GM21423 (cell line): ENCODE measurements around the gene OR10H1.
"Not testable (repeated sequence)": the region's sequence is repeated elsewhere in the genome, so short reads cannot be mapped to it uniquely, and the experiment has no call there.

ENCODE experiments used
- ATAC-seq: cut with Tn5 transposase; IDR thresholded peaks from one replicate; pipeline ENCODE4 v1.9.1; 2021; ENCODE audit warnings: mild to moderate bottlenecking, moderate library complexity; ENCODE audit not compliant: unreplicated experiment

Gene OR10H1

GRCh38 chr19:15829306-15829698, 13.8 kb upstream of the OR10H1 start:
- no peak for ATAC-seq

DNA sequence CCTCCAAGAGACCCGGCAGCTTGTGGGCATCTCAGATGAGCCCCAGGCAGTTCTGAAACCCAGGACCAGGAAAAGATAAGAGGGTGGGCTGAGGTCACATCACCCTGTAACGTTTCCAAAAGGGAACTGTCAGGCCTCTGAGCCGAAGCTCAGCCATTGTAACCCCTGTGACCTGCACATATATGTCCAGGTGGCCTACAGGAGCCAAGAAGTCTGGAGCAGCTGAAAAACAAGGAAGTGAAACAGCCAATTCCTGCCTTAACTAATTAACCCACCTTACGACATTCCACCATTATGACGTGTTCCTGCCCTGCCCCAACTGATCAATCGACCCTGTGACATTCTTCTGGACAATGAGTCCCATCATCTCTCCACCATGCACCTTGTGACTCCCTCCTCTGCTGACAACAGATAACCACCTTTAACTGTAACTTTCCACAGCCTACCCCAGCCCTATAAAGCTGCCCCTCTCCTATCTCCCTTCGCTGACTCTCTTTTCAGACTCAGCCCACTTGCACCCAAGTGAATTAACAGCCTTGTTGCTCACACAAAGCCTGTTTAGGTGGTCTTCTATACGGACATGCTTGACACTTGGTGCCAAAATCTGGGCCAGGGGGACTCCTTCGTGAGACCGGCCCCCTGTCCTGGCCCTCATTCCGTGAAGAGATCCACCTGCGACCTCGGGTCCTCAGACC, 13.3 kb upstream of the OR10H1 start:
- not testable (repeated sequence) for ATAC-seq

DNA sequence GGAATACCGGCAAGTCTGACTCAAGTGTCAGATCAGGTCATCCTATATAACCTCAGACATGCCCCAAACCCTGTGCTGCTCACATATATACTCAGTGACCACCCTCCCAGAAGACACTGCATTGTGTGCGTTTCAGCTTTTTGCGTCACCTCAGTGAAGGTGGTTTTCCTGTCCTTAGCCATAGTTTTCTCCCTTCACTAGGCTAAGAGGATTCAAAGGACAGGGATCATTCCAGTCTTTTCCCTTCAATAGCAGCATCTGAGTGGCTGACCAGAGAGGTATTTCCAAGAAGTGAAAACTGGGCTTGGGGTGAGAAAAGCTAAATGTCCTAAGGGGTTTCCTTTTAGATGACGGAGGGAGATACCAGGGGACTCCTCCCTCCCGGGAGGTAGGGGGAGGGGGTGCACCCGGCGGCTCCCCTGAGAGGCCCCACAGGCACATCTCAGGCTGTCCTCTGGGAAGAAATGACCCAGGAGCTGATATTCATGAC, 12.7 kb upstream of the OR10H1 start:
- ATAC-seq, result no peak

GRCh38 chr19:15825753-15826152, 10.3 kb upstream of the OR10H1 start:
- no peak for ATAC-seq

- ATAC-seq, result no peak
These were observed 5.2 kb upstream of the OR10H1 start for GRCh38 chr19:15820646-15821045.

DNA sequence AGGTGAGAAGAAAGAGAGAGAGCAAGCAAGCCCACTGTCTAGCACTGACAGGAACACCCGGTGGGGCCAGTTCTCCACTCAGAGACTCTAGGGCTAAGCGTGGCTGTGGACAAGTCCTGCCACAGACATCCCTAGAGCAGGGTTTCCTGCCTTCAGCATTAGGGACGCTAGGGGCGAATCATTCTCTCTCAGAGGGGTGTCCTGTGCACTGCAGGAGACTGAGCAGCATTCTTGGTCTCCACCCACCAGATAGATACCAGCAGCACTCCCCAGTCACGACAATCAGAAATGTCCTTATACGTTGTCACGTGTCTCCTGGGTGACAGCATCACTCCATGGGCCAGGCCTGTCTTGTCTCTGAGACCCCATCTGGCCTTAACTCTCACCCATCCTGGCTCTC, 1.5 kb downstream of the OR10H1 start:
- ATAC-seq, result no peak

GRCh38 chr19:15812060-15812722, 3.3 kb downstream of the OR10H1 start:
- ATAC-seq, result no peak

- no peak for ATAC-seq
These were observed 4.0 kb downstream of the OR10H1 start for GRCh38 chr19:15811476-15811875.

GRCh38 chr19:15810335-15810734, 5.1 kb downstream of the OR10H1 start:
- ATAC-seq, result no peak

GRCh38 chr19:15794279-15794678, 21.2 kb downstream of the OR10H1 start:
- ATAC-seq, result not testable (repeated sequence)

- no peak for ATAC-seq
These were observed 25.4 kb downstream of the OR10H1 start for GRCh38 chr19:15790096-15790495.

DNA sequence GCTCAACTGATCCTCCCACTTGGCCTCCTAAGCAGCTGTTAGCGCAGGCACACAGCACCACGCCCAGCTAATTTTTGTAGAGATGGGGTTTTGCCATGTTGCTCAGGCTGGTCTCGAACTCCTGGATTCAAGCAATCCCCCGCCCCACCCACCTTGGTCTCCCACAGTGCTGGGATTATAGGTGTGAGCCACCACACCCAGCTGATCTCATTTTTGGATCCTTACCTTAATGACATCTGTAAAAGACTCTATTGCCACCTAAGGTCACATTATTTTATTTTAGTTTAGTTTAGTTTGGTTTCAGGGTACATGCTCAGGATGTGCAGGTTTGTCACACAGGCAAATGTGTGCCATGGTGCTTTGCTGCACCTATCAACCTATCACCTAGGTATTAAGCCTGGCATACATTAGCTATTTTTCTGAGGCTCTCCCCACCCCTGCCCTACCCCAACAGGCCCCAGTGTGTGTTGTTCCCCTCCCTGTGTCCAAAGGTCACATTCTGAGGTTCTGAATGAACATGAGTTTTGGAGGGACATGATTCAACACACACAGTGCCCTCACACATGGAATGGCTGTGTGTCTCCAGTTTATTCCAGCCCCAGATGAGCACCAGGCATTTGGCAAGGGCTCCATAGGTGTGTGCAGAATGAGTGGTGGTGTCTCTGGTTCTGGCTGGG, 26.7 kb downstream of the OR10H1 start:
- ATAC-seq, result no peak

- no peak for ATAC-seq
These were observed 27.8 kb downstream of the OR10H1 start, which contains the start of gene OR10H5 for GRCh38 chr19:15787611-15788155. TSS of gene OR10H5 (plus strand) at chr19:15787661. CDS start at chr19:15794049, 6,388 bp downstream.

DNA sequence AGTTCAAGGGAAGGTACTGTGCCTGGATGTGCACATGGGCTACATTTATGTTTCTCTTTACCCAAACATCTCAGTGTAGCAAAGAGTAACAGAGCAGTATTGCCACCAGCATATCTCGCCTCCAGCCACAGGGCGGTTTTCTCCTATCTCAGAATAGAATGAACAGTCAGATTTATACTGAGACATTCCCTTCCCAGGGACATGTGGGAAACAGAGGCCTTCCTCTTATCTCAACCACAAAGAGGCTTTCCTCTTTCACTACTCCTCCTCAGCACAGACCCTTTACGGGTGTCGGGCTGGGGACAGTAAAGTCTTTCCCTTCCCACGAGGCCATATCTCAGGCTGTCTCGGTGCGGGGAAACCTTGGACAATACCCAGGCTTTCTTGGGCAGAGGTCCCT, 32.6 kb downstream of the OR10H1 start:
- not testable (repeated sequence) for ATAC-seq

DNA sequence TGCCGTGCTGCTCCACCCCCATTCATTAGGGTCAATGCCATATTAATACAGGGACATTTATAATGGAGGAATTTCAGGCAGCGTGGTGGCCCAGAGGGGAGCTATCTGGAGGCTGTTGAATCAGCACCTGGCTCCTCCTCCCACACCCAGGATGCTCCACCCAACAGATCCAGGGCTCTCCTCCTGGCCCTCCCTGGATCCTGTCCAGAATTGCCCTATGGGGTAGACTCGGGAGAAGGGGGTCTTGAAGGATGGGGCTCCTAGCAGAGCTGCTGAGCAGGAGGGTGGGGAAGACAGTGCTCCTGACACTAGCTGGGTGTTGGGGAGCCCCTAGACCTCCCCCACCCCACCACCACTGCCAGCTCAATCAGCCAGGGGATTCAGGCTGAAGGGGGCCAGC, 33.3 kb downstream of the OR10H1 start:
- ATAC-seq, result no peak

DNA sequence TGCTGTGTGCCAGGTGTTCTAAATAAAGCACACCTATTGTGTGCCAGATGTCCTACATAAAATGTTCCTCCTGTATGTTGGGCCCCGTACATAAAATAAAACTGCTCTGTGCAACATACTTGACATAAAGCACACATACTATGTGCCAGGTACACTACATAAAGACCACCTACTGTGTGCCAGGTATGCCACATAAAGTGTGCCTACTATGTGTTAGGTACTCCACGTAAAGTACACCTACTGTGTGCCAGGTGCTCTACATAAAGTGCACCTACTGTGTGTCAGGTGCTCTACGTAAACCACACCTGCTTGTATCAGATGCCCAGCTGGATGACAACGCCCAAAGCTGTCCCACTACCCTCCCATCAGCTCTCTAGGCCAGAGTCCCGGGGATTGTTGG, 33.8 kb downstream of the OR10H1 start:
- no peak for ATAC-seq

GRCh38 chr19:15780610-15781418, 34.6 kb downstream of the OR10H1 start:
- no peak for ATAC-seq

GRCh38 chr19:15779756-15780476, 35.5 kb downstream of the OR10H1 start:
- ATAC-seq, result no peak

DNA sequence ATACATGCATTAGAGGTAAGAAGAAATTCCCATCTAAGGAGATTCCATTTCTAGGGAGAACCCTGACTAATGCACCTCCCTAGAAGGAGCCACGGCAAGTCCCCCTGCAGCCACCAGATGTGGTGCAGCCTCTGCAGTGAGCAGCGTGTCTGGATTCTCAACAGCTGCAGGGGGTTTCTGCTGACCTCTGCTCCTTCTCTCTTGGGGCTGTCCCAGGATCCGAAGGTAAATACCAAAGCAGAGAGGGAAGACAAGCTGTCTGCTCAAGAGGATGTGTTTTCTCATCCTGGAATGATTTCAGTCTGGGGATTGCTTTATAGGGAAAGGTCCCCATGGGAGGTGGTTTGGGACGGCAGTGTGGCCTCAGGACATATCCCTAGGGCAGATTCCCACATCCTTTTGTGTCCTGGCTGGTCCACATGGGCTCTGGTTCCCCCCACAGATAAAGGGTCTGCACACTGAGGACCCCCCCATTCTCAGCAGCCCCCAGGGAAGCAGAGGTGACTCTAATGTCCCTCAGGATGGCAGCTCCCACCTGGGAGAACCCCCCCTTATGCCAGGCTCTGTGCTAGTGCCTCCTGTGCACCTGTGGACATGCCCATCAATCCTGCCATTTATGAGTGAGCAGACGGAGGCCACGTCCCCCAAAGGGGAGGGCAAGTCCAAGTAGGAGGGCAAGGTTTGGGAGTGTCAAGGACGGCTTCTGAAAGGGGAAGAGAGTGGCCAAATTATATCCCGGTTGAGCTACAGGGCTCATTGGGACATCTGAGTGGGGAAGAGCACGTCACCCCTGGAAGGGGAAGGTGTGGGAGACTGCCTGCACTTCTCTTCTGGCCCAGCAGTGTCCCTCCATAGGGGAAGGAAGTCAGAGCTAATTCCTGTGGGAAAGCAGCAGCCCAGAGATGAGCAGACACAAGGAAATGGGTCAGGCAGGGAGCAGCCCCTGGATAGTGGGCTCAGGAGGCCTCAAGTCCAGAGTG, 38.2 kb downstream of the OR10H1 start:
- no peak for ATAC-seq
